Measurements from ENCODE around the gene DPYD. TPM values are rescaled to one million over a fixed set of nuclear protein-coding genes. Genes with fewer than 3 reads are reported as not detected.

DPYD gene
- total and polyA plus RNA-seq, 9 of the 15 experiments (the other 6 are each of a cell fraction or from before 2014, with no cell fraction given): 0.03 to 0.25 (median 0.08) TPM; not detected in 2

GRCh38 chr1:97270508-97271307 is 650.1 kb downstream of the DPYD start:
- intact Hi-C loops (cut with micrococcal nuclease) (no loop called here), in situ Hi-C loops (cut with MboI) (no loop called here)
- no TSS peak for BruUV-seq (replicated peaks)
- H3K9me1 ChIP-seq (ENCODE audit: control insufficient read depth, insufficient read depth, low read length): no peaks in the 10 kb centered on the region
- H3K27ac ChIP-seq (ENCODE audit: extremely low read depth, low read depth, low read length): no peak overlapping the region
- no peaks in the 10 kb centered on the region for H4K20me1 ChIP-seq (replicated peaks; ENCODE audit: control insufficient read depth, insufficient read depth, low read length)
- no peaks in the 10 kb centered on the region for H3K36me3 ChIP-seq (ENCODE audit: control insufficient read depth, insufficient read depth, low read length)
- WGBS (ENCODE audit: insufficient coverage, low coverage, missing lambda C conversion rate): 5% methylated on average over 3 of the region's 3 CpGs
- no peak overlapping the region for H3K4me2 ChIP-seq (ENCODE audit: insufficient read depth, low read length)
- no peak for FAIRE-seq
- H3K9ac ChIP-seq (ENCODE audit: insufficient read depth in 1 of 2, low read depth in 2 of 2, low read length in 2 of 2): no peak overlapping the region
- H3K27me3 ChIP-seq (ENCODE audit: control insufficient read depth in 2 of 2, insufficient read depth in 2 of 2, low read length in 2 of 2): no peaks in the 10 kb centered on the region
- no peak for DNase-seq (ENCODE audit: extremely low read depth in 1 of 4, low spot score in 3 of 4)
- no peak overlapping the region for H2AFZ ChIP-seq (ENCODE audit: low read depth, low read length)
- ATAC-seq: no peak
- ChIA-PET POLR2A (no interaction called here), CTCF (ENCODE audit: low intra/inter-chr PET ratio) (no interaction called here)
- no peak overlapping the region for H3K4me3 ChIP-seq
- peaks cover 3% of the 10 kb centered on the region; the same call in 1 of the 2 replicates for H3K9me3 ChIP-seq (replicated peaks; ENCODE audit: control insufficient read depth, insufficient read depth, low read depth, low read length)
- no peaks in the 10 kb centered on the region for H3K4me1 ChIP-seq (replicated peaks in 1 of 2; ENCODE audit: control insufficient read depth in 2 of 2, insufficient read depth in 2 of 2, low read length in 2 of 2)
- H3K79me2 ChIP-seq (ENCODE audit: control insufficient read depth, insufficient read depth, low read length): no peaks in the 10 kb centered on the region
- TF ChIP-seq PBX2 (CRISPR knock-in tag; IDR thresholded peaks at IDR 0.05; ENCODE audit: low read depth): no peak
- TF ChIP-seq PBX2 (tag; conservative IDR thresholded peaks at IDR 0.05; ENCODE audit: low read depth): no peak
- TF ChIP-seq SMARCE1 (IDR thresholded peaks at IDR 0.05): no peak
